ENCODE measurements around the gene SCAF11.

Gene SCAF11

DNA sequence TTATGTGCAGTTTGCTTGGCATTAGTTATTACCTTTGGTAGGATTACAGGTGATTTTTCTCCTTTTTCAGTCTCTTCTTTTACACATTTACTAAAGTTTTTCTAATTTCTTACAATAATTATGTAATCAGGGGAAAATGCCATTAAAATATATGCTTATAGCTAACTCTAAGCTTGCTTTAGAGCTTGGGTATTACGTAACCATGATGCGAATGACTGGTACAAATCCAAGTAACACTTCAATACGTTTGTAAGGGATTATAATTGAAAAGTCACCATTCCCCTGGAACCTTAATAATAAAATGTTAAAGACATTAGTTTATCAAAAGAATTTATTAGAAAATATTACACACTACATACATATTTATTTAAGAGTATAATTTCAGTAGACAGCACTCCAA is 71.6 kb downstream of the SCAF11 start:
- DNase-seq (ENCODE audit: low read depth in 2 of 2) = no peak

DNA sequence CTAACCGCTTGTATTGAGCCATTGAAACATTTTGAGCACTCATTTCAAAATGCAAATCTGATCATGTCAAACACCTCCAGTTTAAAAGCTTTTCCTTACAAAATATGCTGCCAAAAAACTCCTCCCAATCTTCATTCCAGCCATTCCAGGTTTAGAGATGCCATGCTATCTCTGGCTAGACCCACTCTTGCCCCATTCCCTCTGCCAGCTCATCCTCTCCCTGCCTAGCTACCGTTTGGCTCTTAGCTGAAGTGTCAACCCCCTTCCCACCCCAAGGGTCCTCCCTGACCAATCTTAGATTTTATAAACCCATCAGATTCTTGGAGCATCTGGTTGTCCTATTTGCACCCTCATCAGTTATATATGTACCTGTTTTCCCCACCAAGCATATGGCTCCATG is 75.0 kb downstream of the SCAF11 start:
- DNase-seq (ENCODE audit: low read depth in 2 of 2) = no peak

- DNase-seq (ENCODE audit: low read depth in 2 of 2) = no peak
Observed at GRCh38 chr12:45914090-45914489, 76.3 kb downstream of the SCAF11 start.

GRCh38 chr12:45913631-45914030 is 76.7 kb downstream of the SCAF11 start:
- DNase-seq (ENCODE audit: low read depth in 2 of 2) = no peak

DNA sequence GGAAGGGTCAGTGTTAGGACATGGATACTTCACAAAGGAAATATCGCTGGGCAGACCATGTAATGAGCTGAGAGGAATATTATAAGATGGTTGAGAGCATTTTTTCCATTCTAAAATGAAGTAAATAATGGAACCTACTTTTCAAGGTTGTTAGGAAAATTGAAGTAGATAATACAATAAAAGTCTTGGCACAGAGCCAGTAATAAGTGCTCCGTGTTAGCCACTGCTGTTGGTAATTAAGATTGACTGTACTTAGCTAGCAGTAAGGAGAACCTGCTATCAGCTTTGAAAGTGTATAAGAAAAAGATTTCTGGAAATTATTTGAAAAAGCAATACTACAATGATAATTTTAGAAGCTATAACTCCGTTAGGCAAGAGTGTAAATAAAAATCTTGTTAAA is 77.6 kb downstream of the SCAF11 start:
- DNase-seq (ENCODE audit: low read depth in 2 of 2) = no peak

DNA sequence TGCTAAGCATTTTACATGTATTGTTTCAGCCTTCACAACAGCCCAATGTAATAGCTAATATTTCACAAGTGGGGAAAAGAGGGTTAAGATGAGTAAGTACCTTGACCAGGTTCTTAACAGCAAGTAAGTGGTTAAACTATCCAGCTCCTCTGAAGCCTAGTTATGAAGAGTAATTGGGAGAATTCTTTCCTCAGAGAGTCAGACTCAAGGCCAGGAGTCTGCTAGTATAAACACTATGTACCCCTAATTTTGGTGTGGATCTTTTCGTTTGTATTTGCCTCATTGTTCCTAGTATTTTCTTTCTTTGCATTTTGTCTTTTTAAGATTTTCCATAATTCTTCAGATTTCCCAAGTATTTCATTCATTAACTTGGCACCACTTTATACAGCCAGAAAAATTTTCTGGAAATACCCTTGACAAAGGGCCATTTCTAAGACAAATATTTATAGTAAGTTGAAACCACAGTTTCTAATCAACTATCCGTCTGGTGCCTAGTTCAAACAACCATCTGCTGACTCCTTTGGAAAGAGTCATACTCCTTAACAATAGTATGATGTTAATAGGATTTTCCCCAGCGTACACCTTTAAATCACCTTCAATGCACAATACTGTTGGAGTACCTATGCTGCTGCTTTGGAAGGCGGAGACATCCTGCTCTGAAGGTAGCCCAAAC is 81.2 kb downstream of the SCAF11 start:
- DNase-seq (ENCODE audit: low read depth in 2 of 2) = no peak

DNA sequence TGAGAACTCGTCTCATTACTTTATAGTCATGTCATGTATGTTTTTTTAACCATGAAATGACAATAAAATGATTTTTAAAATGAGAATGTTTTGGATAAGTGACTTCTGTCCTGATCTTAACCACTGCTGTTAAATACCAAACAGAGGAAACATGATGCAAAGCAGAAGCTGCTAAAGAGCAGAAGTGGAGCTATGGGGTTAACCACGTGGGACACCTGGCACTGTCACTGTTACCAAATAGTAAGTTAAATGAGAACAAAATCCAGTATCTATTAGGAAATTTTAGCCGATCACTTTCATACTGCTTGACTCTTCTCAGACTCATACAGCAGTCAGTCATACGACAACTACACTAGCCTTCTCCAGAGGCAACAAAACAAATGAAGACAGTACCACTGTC is 82.4 kb downstream of the SCAF11 start:
- DNase-seq (ENCODE audit: low read depth in 2 of 2) = no peak

- no peak for DNase-seq (ENCODE audit: low read depth in 2 of 2)
Observed at GRCh38 chr12:45898094-45898493, 92.3 kb downstream of the SCAF11 start.

- DNase-seq (ENCODE audit: low read depth in 2 of 2) = no peak
Observed at GRCh38 chr12:45895961-45896360, 94.4 kb downstream of the SCAF11 start.

DNA sequence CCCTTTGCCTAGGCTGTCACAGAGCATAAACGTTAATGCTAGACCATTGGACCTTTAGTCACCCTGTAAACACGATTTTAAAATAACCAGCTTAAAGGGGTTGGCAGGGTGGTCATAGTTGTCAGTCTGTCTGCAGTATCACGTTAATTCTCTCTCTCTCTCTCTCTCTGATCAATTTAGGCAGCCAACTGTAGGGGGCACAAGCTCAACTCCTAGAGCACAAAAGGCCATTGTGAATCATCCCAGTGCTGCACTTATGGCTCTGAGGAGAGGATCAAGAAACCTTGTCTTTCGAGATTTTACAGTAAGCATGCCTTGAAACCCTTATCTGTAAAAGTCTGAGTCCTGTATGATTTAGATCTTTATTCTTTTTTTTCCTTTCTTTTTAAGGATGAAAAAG is 97.1 kb downstream of the SCAF11 start:
- no peak for DNase-seq (ENCODE audit: low read depth in 2 of 2)

- no peak for DNase-seq (ENCODE audit: low read depth in 2 of 2)
Observed at GRCh38 chr12:45890276-45890675, 100.1 kb downstream of the SCAF11 start.

DNA sequence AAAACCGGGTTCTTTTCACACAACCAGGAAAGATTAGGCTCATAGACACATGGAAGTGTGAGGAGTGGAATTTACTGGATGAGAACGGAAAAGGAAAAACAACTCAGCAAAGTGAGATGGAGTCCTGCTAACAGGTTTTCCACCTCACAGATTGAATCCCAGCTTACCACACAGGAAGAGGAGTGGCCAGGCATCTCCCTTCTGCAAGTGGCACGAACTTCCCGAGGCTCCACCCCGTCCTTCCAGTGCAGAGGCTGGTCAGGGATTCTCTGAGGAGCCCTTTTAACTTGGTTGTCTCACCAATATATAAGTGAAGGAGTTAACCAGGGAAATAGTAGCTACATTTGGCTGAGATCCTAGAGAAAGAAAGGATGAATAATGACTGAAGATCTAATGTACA is 102.8 kb downstream of the SCAF11 start:
- no peak for DNase-seq (ENCODE audit: low read depth in 2 of 2)

DNA sequence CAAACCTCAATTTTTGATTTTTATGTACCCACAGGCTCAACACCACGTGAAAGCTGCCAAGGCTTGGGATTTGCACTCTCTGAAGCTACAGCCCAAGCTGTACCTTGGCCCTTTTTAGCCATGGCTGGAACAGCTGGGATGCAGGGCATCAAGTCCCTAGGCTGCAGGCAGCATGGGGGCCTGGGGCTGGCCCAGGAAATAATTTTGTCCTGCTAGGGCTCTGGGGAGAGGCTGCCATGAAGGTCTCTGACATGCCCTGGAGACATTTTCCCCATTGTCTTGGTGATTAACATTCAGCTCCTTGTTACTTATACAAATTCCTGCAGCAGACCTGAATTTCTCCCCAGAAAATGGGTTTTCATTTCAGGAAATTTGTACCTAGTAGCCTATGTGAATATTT is 103.7 kb downstream of the SCAF11 start:
- no peak for DNase-seq (ENCODE audit: low read depth in 2 of 2)

- DNase-seq (ENCODE audit: low read depth in 2 of 2) = no peak
Observed at GRCh38 chr12:45883187-45883586, 107.2 kb downstream of the SCAF11 start.

GRCh38 chr12:45880533-45880932 is 109.8 kb downstream of the SCAF11 start:
- no peak for DNase-seq (ENCODE audit: low read depth in 2 of 2)

DNA sequence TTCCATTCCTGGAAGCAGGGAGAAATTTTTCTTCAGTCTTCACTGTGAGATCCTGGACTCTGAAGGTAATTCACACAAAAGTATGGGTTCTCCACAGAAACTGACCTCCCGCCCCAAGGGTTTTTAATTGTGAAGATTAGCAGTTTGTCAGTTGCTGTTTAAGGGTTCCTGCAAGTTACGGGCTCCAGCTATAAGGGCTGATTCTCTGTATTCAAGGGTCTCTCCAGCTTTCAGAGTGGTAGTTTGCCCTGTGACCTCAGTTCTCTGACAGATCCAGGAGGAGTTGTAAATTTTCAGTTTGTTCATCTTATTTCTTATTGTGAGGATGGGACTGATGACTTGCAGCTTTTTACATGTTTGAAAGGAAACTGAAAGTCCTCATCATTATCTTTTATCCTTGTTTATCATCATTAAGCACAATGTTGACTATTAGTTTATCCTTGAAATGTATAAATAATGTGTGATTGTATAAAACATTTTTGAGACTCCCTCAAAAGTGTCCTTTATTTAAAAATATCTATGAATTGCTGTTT is 110.9 kb downstream of the SCAF11 start:
- no peak for DNase-seq (ENCODE audit: low read depth in 2 of 2)

GRCh38 chr12:45878630-45879255 is 111.6 kb downstream of the SCAF11 start:
- DNase-seq (ENCODE audit: low read depth in 2 of 2) = no peak

DNA sequence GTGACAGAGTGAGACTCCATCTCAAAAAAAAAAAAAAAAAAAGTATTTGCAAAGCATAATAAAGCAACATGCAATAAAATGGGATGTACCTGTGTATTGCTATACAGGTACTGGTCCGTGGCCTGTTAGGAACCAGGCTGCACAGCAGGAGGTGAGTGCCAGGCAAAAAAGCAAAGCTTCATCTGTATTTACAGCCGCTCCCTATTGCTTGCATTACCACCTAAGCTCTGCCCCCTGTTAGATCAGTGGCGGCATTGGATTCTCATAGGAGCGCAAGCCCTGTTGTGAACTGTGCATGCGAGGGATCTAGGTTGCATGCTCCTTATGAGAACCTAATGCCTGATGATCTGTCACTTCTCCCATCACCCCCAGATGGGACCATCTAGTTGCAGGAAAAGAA is 113.3 kb downstream of the SCAF11 start:
- no peak for DNase-seq (ENCODE audit: low read depth in 2 of 2)

DNA sequence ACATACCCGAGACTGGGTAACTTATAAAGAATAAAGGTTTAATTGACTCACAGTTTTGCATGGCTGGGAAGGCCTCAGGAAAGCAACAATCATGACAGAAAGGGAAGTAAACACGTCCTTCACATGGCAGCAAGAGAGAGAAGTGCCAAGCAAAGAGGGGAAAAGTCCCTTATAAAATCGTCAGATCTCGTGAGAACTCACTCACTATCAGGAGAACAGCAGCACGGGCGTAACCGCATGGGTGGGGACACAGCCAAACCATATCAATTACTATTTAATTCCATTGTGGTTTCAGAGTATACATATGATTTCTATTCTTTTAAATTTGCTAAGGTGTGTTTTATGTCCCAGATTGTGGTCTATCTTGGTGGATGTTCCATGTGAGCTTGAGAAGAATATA is 117.9 kb downstream of the SCAF11 start:
- no peak for DNase-seq (ENCODE audit: low read depth in 2 of 2)

All from stimulated activated CD4-positive, alpha-beta T cell treated with anti-CD3 and anti-CD28 coated beads, Interleukin-1b, Interleukin-23, amount 100 ng/mL, for 4 hours (primary cell).